LNCAP (cell line): ENCODE measurements around the gene KYNU.

Experiments
- TF ChIP-seq, protein P1 (sequence below): fragments of 450-650 bp; IDR thresholded peaks from 2 replicates; pipeline ENCODE4 v1.5.1; 2017; ENCODE audit warnings: mild to moderate bottlenecking

The KYNU gene

DNA sequence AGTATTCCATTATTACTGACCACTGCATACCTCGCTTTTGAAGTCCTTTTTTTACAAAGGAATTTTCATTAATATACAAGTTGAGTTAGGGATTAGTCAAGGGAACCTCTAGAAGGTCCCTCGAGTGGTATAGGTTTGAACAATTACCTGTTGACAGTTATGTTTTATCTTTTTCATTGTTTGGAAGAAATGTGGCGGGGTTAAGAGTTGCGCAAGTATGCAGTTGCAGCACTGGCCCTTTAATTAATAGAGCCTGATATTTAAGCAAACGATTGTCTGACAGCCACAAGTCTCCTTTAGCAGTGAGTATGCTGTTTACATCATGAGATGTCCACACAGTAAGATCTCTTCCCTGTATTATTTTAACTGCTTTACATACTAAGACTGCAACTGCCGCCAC is 24.3 kb downstream of the KYNU start:
- TF ChIP-seq, protein P1, sequence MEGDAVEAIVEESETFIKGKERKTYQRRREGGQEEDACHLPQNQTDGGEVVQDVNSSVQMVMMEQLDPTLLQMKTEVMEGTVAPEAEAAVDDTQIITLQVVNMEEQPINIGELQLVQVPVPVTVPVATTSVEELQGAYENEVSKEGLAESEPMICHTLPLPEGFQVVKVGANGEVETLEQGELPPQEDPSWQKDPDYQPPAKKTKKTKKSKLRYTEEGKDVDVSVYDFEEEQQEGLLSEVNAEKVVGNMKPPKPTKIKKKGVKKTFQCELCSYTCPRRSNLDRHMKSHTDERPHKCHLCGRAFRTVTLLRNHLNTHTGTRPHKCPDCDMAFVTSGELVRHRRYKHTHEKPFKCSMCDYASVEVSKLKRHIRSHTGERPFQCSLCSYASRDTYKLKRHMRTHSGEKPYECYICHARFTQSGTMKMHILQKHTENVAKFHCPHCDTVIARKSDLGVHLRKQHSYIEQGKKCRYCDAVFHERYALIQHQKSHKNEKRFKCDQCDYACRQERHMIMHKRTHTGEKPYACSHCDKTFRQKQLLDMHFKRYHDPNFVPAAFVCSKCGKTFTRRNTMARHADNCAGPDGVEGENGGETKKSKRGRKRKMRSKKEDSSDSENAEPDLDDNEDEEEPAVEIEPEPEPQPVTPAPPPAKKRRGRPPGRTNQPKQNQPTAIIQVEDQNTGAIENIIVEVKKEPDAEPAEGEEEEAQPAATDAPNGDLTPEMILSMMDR: no peak

DNA sequence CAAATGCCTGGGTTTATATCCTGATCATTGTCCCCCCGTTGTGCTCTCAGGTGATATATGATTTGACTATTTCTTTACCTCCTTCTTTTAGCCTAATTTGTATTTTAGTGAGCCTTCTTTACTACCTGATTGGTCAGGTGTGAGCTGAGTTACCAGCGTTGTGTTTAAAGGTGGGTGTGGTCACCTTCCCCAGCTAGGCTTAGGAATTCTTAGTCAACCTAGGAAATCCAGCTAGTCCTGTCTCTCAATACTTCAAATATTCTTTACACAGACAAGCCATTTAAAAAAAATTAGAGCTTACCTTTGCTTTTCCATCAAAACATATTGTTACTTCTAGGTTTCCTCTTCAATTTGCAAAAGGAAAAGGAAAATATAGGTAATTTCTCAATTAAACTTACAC is 30.2 kb downstream of the KYNU start:
- TF ChIP-seq, protein P1: no peak

DNA sequence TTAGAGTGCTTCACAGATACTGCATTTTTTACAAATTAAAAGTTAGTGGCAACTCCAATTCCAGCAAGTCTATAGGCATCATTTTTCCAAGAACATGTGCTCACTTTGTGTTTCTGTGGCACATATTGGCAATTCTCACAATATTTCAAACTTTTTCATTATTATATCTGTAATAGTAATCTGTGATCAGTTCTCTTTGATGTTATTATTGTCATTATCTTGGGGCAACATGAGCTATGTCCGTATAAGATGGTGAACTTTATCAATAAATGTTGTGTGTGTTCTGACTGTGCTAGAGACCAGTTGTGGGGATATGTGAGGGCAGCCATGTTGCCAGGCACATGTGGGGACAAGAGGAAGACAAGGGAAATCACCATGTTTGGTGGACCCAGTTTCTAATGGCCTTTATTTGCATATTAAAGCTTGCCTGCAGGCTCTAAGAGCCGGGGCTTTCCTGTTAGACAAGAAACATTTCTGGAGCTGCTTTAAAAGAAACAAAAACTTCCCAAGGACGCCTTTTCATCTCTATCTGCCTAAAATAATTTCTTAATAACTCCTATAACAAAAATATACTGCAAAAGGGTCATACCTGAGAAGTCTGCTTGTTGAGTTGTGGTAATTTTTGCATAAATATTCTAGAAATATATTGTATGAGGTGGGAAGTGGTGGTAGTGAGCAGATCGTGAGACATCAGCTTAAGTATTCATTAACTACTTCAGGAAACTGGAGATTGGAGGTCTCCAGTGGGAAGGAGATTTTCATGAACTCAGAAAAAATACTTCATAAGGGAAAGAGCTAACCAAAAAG is 37.2 kb downstream of the KYNU start:
- TF ChIP-seq, protein P1: no peak

DNA sequence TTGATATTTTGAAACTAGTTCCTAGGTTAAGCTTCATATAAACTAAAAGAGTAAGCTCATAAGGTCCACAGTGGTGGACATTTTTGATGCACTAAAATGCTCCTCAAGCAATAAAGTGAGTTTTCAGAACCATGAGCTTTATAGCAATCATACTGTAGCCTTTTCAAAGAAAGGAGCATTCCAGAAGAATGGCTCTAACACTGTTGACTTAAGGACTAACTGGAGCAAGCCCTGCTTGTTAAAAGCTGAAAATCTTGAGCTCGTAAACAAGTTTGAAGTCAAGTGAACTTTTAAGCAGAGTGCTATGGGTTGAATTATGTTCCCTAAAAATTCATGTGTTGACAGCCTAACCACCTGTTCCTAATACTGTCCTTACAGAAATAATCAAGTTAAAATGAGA is 38.0 kb downstream of the KYNU start:
- TF ChIP-seq, protein P1: no peak

DNA sequence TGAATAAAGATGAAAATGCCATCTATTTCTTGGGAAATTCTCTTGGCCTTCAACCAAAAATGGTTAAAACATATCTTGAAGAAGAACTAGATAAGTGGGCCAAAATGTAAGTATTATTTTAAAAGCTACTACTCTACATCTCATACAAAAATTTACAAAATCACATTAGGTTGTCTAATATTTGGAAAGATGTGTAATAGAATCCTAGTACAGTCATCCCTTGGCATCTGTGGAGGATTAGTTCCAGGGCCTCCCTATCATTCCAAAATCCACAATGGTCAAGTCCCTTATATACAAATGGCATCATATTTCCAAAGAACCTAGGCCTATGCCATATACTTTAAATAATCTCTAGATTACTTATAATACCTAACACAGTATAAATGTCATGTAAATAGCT is 41.2 kb downstream of the KYNU start:
- TF ChIP-seq, protein P1: no peak

DNA sequence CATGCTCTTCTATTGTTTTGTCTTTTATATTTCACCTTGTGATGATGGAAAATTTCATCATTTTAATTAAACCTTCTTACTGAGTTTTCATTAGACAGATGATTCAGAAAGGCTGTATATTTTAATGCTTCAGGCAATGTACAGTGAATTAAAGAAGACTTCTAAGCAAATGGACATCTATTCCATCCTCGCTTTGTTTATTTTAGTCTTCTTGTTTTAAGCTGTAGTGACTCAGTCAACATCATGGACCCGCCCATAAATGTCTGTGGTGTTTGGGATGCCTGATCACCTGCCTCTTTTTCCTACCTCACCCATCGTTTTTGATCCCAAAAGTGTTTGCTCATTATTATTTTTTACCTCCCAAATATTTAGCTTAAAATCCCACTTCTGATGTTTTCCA is 43.1 kb downstream of the KYNU start:
- TF ChIP-seq, protein P1: no peak

DNA sequence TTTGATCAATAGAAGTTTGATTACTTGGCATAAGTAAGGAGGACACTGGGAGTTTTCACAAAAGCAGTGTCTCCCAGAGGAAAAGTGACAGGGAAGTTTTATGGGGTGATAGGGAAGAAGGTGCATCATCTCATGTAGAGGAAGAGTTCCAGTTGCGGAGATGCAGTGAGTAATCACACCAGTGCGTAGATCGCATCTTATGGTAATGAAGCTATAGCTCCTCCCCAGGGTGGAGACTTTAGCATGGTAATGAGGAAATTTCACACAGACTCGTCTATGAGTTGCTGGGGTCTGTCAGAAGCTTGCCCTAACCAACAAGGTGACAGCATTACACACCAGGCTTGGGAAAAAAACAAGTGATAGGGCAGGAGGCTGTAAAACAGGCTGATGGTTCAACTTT is 49.0 kb downstream of the KYNU start:
- TF ChIP-seq, protein P1: no peak
